HG03342 (cell line): ENCODE results near the gene ADORA1.

Source experiments
- ATAC-seq: cut with Tn5 transposase; IDR thresholded peaks from one replicate; pipeline ENCODE4 v1.9.1; 2021; ENCODE audit warnings: mild to moderate bottlenecking, moderate library complexity; ENCODE audit not compliant: unreplicated experiment

The ADORA1 gene

GRCh38 chr1:203127666-203128430 is at the start of gene ADORA1:
TSS of gene ADORA1 (plus strand) at chr1:203127726. CDS start at chr1:203128842, 1,116 bp downstream.
- ATAC-seq = no peak

GRCh38 chr1:203077956-203078355 is 49.6 kb upstream of the ADORA1 start:
- no peak for ATAC-seq

- ATAC-seq = no peak
Measured at GRCh38 chr1:203078478-203078877, 49.0 kb upstream of the ADORA1 start.

DNA sequence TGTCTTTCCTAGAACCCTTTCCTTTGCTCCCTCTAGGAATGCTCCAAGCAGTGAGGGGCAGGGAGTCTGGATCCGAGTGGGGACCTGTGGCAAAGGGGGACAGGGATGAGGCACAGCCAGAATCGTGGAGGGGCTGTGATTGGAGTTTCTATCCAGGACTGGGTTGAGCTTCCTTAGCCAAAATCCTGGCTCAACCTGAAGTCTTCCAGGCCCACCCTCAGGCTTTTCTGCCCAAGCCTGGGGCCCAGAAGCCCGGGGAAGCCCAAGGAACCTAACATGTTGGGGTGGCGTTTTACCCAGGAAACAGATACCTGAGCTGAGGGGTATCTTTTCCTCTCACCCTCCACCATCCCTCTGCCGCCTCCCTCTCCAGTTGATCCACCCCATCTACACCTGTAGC is 47.1 kb upstream of the ADORA1 start:
- ATAC-seq = no peak

GRCh38 chr1:203081465-203082230 is 45.9 kb upstream of the ADORA1 start:
- ATAC-seq = no peak

GRCh38 chr1:203082231-203082505 is 45.4 kb upstream of the ADORA1 start:
- no peak for ATAC-seq

DNA sequence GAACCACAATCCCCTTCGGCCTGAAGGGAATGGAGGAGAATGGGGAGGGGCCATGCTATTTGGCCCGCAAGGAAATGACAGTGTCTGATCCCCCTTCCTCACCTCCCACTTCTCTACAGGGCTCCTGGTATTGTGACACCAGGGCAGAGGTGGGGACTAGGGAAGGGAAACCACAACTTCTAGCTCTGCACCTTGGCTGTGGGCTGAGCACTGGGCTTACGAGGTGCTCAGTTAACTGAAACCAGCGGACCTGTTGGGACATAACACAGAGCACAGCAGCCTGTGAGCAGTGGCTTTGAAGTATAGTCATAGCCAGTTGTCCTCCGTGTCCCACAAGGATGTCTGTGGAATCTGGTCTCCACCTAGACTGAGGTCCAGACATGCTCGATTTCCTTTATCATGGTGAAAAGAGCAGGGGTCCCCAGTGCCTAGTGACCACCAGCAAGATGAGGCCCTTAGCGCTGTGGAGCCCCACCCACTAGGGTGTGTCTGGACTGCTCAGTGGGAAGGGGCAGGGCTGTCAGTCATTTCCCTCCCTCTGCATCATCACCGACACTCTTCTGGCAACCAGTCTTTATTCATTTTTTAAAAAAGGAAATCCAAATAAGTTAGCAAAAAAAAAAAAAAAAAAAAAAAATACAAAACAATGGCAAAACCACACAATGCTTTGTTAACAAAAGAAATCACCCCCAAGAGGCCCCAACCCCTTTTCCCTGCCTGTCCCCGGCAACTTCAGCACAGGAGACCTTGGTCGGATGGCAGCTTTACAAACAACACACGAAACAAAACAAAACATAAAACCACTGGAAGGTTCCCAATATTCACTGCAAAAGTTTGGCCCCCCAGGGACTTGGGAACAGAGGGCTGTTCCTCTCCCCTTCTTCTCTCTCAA is 44.7 kb upstream of the ADORA1 start:
- ATAC-seq = no peak

DNA sequence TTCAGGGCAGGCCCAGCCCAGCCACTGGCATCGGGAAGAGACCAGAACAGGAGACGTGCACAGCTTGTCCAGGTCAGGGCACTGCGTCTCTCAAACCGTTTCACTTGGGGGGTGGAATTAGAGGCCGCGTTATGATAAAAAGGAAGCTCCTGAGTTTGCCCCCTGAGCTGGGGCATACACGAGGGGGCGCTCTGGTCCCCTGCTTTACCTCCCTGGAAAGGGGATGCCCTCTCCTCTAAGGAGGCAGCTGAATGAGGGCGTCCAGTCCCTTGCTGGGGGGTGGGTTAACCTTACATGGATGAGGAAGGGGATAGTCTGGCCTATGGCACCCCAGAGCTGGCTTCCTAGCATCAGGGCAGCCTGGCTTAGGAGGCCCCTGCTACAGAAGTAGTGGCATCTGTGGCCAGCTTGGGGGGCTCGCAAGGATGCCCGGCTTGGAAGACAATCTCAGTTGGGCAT is 44.0 kb upstream of the ADORA1 start:
- no peak for ATAC-seq

GRCh38 chr1:203084588-203085527 is 42.7 kb upstream of the ADORA1 start:
- ATAC-seq = no peak

- ATAC-seq = no peak
Measured at GRCh38 chr1:203085528-203086406, 41.8 kb upstream of the ADORA1 start, which contains the start of gene MYOG. TSS of gene MYOG (minus strand) at chr1:203086012. CDS start at chr1:203085961, 51 bp downstream.

GRCh38 chr1:203086992-203087763 is 40.3 kb upstream of the ADORA1 start:
- ATAC-seq = no peak

DNA sequence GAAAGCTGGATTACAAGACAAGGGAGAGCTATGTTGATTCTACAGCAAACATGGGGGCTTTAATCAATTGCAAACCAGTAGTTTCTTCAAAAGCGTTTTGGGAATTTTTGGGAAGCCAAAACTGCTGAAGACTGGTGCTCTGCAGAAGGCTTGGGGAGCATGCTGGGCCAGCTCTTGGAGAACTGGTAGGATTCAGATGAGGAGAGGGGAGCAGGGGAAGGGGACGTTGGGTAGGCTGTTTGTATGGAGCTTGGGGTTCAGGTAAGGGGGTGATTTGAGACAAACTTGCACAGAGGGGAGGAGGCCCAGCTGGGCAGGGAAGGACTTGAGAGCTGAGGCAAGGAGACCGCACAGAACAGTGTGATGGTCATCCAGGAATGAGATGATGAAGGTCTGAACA is 39.1 kb upstream of the ADORA1 start:
- ATAC-seq = no peak

- no peak for ATAC-seq
Measured at GRCh38 chr1:203089001-203089650, 38.4 kb upstream of the ADORA1 start.

GRCh38 chr1:203089651-203090045 is 37.9 kb upstream of the ADORA1 start:
- no peak for ATAC-seq

- no peak for ATAC-seq
Measured at GRCh38 chr1:203090421-203091198, 36.9 kb upstream of the ADORA1 start.

- ATAC-seq = no peak
Measured at GRCh38 chr1:203091199-203091477, 36.4 kb upstream of the ADORA1 start.

DNA sequence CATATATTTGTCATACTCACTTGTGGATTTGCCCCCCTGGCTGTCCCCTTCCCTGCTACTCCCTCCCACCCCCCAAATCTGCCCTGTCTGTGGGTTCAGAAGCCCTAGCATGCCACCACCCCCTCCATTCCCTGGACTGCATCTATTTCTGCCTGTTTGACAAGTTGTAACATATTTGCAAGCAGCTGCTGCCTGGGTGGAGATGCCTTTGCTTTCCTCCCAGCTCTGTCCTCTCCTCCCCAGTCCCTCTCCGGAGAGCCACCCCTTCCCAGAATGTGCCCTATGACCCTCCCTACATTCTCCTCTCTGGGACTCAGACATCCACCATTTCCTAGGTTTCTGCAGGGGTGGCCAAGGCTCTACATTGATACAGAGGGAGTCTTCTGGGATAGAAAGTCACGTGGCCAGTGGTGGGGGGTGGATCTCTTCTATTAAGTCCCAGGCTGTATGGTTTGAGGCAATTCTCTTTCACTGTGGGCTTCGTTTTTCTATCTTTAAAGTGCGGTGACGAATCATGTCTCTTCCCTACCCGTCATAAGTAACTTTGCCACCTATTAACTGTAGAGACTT is 35.7 kb upstream of the ADORA1 start:
- no peak for ATAC-seq
